Sciatic nerve (tissue), 2 donors: ENCODE measurements around the gene ARID5A. TPM values are rescaled to one million over a fixed set of nuclear protein-coding genes. Genes with fewer than 3 reads are reported as not detected.

Source experiments
- ATAC-seq: fragments of 200-7000 bp; cut with Tn5 transposase; one replicate; pipeline ENCODE4 v1.9.1; 2020; ENCODE audit warnings: mild to moderate bottlenecking, moderate library complexity
- DNase-seq: peaks from one replicate; pipeline ENCODE4 v3.0.0-alpha.2; 2020; ENCODE audit warnings: low spot score
- intact Hi-C: fragments of 100-400 bp; cut with DNase I; formaldehyde crosslinking; loops from one replicate; pipeline ENCODE4 v1.14.2; 2022
- total RNA-seq: library from RNA; stranded (reverse); fragmentation: NEBNext Ultra II Directional; extraction: Animal tissue kit (Norgen Biotek cat#: 25700); gene quantifications from one replicate; pipeline ENCODE4 v1.2.1, GENCODE V29; 2021
- donor health status: DM: no; HTN: no; CAD: no.
- donor health status: DM: no; HTN: no; CAD: no.

ARID5A gene
- total RNA-seq, 1 donor from 2014 or later: 44.8 TPM

GRCh38 chr2:96506016-96506906 is 30.3 kb upstream of the ARID5A start:
- ATAC-seq: no peak
- intact Hi-C loops: loop anchor here (5.0 kb wide), 1 partner anchor 99 kb away; no protein-coding TSS in a partner anchor
- DNase-seq: no peak

GRCh38 chr2:96506907-96507240 is 29.7 kb upstream of the ARID5A start:
- ATAC-seq: no peak
- intact Hi-C loops: loop anchor here (5.0 kb wide), 1 partner anchor 100 kb away; no protein-coding TSS in a partner anchor
- DNase-seq: no peak

- DNase-seq (peak; percentile 87), ATAC-seq (peak; percentile 84)
- intact Hi-C loops: loop anchor here (5.0 kb wide), 1 partner anchor 101 kb away; no protein-coding TSS in a partner anchor
These were observed 28.5 kb upstream of the ARID5A start for GRCh38 chr2:96507957-96508520.

- DNase-seq: no peak
- ATAC-seq: peak; percentile 12
- intact Hi-C loops: loop anchor here (5.0 kb wide), 1 partner anchor 101 kb away; no protein-coding TSS in a partner anchor
These were observed 27.9 kb upstream of the ARID5A start for GRCh38 chr2:96508521-96509113.

GRCh38 chr2:96509114-96509846 is 27.3 kb upstream of the ARID5A start:
- ATAC-seq (peak; percentile 92), DNase-seq (peak; percentile 94)
- intact Hi-C loops: loop anchor here (5.0 kb wide), 1 partner anchor 102 kb away; no protein-coding TSS in a partner anchor

- DNase-seq: no peak
- intact Hi-C loops: loop anchor here (5.0 kb wide), 1 partner anchor 103 kb away; no protein-coding TSS in a partner anchor
- no peak for ATAC-seq
These were observed 26.7 kb upstream of the ARID5A start for GRCh38 chr2:96509847-96510230.

GRCh38 chr2:96510931-96511595 is 25.5 kb upstream of the ARID5A start:
- intact Hi-C loops: no loop called here
- DNase-seq (no peak), ATAC-seq (no peak)

GRCh38 chr2:96511851-96512250 is 24.7 kb upstream of the ARID5A start:
- intact Hi-C loops: no loop called here
- ATAC-seq (no peak), DNase-seq (no peak)

GRCh38 chr2:96512341-96512740 is 24.2 kb upstream of the ARID5A start:
- no peak for ATAC-seq
- intact Hi-C loops: no loop called here
- DNase-seq: no peak

- intact Hi-C loops: no loop called here
- no peak for ATAC-seq
- DNase-seq: no peak
These were observed 22.0 kb upstream of the ARID5A start for GRCh38 chr2:96514521-96514920.

GRCh38 chr2:96517079-96517478 is 19.5 kb upstream of the ARID5A start:
- ATAC-seq (no peak), DNase-seq (no peak)
- intact Hi-C loops: no loop called here

GRCh38 chr2:96520231-96520630 is 16.3 kb upstream of the ARID5A start:
- ATAC-seq (no peak), DNase-seq (no peak)
- intact Hi-C loops: no loop called here

GRCh38 chr2:96520697-96521096 is 15.9 kb upstream of the ARID5A start:
- DNase-seq (no peak), ATAC-seq (no peak)
- intact Hi-C loops: no loop called here

GRCh38 chr2:96521219-96521618 is 15.3 kb upstream of the ARID5A start:
- ATAC-seq: no peak
- intact Hi-C loops: no loop called here
- no peak for DNase-seq

GRCh38 chr2:96522304-96523203 is 14.0 kb upstream of the ARID5A start:
- ATAC-seq (no peak), DNase-seq (no peak)
- intact Hi-C loops: no loop called here

GRCh38 chr2:96523659-96524481 is 12.7 kb upstream of the ARID5A start:
- no peak for ATAC-seq

More at GRCh38 chr2:96523659-96524481, 12.7 kb upstream of the ARID5A start:
- DNase-seq: no peak
- intact Hi-C loops: no loop called here
